ENCODE results near the gene MYO10.
"Not testable (repeated sequence)": the region's sequence is repeated elsewhere in the genome, so short reads cannot be mapped to it uniquely, and the experiment has no call there.

Gene MYO10

DNA sequence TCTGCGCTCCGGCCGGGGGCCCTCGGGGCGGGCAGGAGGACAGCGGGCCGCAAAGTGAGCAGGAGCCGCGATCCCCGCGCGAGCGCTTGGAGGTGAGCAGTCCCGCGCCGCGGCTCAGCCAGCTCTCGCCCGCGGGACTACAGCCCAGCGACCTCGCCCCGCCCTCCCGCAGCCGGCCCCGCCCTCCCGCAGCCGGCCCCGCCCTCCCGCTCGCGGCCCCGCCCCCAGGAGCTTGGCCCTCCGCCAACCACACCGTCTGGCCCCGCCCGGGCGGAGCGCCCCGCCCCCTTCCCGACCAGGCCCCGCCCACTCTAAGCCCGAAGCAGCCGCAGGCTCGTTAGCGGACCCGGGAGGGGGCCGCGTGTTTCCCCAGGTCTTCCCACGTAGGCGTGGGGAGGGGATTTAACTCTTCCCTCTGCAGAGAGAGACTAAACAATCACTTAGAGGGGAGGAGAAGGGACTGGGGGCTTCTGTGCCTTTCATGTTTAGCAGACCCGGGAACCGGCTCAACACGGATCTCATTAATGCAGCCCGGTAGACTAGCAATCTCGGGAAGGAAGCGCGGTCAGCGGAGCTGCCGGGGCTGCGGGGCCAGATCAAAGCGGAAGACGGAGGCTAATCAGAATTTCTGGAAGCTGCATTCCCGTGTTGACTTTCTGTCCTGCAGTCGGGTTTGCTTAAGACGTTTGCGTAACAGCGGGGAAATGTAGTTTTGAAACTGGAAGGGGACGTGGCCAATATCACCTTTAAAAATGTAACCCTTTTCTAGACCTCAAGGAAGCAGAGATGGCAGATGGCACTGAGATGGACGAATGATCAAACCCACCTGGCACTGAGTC is at the start of gene MYO10:
Gene MYO10, minus strand, starts transcription at position 139 of the 839 bp plus-strand sequence. CDS start 480 bp downstream, outside the sequence.
- peak; percentile 92 for DNase-seq

DNA sequence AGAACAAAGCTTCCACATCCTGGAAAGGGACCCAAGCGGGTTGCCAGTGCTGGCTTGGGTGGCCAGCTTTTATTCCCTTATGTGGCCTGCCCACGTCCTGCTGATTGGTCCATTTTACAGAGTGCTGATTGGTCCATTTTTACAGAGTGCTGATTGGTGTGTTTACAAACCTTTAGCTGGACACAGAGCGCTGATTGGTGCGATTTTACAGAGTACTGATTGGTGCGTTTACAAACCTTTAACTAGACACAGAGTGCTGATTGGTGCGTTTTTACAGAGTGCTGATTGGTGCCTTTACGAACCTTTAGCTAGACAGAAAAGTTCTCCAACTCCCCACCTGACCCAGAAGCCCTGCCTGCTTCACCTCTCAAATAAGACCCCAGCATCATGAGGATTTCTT is 49.2 kb upstream of the MYO10 start:
- DNase-seq, result not testable (repeated sequence)

DNA sequence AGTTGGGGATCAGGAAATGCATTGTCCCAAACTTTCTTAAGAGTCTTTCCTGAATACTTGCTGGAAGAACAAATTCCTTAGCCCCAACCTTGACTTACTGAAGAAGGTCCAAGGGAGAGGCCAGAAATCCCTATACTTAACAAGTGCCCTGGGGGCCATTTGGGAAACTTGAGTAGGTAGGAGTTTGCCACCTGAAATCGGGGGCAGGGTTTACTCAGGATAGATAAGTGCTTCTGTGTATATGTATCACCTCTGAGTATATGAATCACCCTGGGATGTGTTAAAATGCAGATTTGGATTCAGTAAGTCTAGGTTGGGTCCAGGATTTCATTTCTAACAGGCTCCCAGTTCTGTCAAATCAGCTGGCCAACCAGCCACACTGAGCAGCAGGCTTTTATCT is 47.9 kb upstream of the MYO10 start:
- no peak for DNase-seq

DNA sequence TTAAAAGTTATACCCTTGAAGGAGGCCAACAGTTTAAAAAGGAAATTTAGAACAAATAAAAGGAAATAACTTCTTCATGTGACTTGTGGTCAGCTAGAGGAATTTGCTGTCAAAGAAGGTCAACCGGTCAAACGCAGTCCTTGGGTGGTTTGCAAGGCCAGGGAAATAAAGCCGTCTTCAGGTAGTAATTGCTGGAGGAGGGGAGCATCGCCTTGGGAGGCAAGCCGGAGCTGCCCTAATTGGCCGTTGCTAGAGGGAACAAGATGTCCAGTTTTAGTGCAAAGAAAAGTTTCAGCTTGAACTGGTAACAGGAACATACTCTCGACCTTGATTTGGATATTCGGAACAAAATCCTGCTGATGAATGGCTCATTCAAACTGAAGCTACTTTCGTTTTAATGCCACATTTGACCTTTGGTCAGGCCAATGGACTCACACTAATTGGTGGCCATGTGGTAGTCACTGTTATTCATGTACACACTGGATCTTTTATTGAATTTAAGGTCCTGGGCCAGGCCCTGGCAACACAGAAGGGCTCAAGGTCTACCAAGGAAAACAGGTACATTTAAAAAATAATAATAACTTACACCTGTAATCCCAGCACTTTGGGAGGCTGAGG is 47.0 kb upstream of the MYO10 start:
- DNase-seq, result no peak

DNA sequence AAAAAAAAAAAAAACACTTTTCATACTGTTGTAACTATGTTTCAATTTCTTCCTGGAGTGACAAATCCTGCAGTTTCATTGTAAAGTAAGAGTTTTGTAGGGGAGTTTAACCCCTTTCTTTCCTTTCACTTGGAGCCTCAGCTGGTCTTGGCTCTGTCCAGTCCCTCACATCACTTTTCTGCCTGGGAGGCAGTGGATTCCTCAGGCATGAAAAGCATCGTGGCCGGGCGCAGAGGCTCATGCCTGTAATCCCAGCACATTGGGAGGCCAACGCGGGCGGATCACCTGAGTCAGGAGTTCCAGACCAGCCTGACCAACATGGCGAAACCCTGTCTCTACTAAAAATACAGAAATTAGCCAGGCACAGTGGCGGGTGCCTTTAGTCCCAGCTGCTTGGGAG is 45.6 kb upstream of the MYO10 start:
- DNase-seq, result no peak

DNA sequence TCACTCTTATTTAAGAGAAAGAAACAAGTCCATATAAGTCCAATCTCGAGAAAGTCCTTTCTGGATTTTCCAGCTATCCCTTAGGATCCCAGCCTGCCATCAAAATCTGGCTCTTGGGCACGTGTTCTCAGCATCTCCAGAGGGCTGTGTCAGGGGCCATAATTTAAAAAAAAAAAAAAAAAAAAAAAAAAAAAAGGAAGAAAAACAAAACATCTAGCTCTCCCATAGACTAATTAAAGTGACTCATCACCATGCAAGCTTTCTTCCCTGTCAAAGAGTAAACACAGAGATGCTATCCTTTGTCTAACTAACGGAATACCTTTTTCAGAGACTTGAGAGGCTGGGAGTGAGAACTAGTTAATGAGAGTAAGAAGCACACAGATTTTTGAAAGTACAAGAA is 44.9 kb upstream of the MYO10 start:
- DNase-seq, result no peak

DNA sequence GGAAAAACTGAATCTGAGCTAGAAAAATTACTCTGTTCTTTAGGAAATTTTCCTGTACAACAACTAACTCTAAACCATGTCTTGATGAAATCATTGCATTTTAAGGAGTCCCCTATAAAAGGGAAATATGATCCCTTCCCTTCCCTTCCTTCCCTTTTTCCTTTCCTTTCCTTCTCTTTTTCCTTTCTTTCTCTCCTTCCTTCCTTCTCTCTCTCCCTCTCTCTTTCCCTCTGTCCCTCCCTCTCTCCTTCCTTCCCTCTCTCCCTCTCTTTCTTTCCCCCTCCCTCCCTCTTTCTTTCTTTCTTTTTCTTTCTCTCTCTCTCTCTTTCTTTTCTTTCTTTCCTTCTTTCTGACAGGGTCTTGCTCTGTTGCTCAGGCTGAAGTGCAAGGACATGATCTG is 42.2 kb upstream of the MYO10 start:
- no peak for DNase-seq

DNA sequence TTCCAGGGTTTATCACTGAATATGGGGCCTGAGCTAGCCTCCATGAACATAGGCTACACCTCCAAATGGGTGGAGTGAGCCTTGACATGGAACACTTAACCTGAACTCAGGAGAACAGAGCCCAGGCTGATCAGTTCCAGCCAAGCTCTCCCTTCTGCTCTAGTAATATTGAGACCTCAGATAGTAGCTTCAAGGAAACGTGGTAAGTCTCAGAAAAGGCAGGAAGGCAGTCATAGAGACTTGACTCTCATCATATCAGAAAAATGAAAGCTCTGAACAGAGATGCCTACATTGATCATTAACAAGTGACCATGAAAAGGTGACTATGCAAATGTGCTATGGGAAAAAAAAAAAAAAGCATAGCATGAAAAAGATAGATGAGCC is 40.5 kb upstream of the MYO10 start:
- DNase-seq, result no peak

DNA sequence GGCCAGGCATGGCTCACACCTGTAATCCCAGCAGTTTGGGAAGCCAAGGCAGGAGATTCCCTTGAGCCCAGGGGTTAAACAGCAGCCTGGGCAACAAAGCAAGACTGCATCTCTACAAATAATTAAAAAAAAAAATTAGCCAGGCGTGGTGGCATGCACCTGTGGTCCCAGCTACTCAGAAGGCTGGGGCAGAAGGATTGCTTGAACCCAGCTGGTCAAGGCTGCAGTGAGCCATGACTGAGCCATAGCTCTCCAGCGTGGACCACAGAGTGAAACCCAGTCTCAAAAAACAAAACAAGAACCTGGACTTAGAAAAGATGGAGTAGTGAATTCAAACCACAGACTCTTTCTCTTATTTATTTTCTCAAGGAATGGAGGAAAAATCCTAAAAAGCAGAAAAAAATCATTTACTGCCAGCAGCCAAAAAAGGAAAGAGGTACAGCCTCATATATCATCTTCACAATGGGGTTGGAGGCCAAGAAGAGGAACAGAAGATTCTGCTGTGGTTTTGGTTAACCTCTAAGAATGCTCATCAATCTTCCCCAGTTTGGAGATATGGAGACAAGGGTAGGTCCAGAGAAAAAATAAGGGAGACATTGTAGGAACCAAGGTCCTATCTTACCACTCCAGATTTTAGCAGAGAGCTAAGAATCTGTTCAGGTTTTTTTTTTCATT is 40.0 kb upstream of the MYO10 start:
- DNase-seq, result no peak

DNA sequence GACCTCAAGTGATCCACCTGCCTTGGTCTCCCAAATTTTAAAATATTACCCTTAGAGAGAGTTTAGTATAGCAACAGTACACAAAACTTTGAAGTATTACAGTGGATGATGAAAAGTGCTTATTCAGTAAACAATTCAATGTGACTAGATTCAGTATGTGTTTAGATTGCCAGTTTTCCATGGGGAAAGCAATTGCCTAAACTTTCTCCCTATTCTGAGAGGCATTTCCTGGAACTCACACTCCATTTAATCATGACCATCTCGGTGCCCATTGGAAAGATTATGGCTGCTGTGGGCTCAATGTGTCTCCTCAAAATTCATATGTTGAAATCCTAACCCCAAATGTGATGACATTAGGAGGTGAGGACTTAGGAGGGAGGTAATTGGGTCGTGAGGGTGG is 38.9 kb upstream of the MYO10 start:
- DNase-seq, result no peak

DNA sequence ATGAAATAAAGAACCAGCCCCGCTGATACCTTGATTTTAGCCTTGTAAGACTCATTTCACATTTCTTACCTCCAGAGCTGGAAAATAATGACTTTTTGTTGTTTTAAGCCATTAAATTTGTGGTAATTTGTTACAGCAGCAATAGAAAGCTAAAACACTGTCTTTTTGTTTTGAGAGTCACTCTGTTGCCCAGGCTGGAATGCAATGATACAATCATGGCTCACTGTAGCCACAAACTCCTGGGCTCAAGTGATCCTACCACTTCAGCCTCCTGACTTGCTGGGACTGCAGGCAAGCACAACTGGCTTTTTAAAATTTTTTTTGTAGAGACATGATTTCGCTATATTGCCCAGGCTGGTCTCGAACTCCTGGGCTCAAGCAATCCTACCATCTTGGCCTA is 34.7 kb upstream of the MYO10 start:
- DNase-seq, result no peak

DNA sequence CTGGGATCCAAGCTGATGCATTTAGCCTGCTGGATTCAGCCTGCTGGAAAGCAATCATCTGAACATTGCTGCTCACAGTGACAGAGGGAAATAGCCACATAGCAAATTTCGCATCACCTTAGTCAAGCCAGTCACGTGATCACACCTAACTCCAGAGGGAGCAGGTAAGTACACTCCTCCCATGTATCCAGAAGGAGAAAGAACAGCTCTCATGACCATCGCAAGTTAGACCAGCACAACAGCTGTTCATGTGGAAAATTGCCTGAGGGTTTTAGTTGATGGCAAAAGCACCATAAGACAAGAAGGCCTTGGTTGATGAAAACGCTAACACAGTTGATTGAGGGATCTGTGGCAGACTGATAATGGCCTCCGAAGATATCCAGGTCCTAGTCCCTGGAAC is 34.2 kb upstream of the MYO10 start:
- no peak for DNase-seq

DNA sequence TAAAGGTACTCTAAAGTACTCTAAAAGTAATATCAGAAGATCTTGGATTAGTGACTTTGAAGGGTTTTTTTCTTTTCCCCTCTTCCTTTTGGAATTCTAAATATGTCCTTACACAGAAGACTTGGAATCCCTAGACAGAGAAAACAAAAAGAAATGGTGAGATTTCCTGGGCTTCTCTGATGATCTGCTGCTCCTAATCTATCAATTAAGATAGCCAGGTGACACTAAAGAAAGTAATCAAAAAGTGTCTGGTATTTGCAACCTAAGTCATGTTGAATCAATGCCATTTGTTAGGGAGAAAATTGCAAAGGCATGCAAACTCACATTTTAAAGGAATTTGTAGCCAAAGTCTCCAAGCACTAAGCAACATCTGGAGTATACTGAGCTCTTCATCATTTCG is 29.5 kb upstream of the MYO10 start:
- no peak for DNase-seq

DNA sequence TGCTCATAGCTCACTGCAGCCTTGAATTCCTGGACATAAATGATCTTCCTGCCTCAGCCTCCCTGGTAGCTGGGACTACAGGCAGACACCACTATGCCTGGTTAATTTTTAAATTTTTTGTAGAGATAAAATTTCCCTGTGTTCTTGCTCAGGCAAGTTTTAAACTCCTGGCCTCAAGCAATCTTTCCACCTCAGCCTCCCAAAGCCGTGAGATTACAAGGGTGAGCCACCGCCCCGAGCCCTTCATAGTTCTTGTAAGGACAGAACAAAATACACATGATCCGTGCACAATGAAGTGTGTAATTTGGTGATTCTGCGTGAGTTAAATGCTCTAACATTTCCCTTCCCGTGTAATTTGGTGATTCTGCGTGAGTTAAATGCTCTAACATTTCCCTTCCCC is 27.7 kb upstream of the MYO10 start:
- no peak for DNase-seq

DNA sequence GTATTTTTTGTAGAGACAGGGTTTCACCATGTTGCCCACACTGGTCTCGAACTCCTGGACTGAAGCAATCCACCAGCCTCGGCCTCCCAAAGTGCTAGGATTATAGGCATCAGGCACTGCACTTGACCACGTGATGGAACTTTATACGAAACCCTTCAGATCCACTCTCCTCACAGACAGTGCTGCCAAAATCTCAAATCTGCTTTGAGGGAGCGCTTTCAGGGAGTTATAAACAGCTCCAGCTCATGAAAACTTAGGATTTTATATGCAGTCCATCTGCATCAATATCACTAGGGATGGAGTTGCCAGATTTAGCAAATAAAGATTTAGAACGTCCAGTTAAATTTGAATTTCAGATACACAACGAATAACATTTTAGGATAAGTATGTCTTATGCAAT is 25.0 kb upstream of the MYO10 start:
- no peak for DNase-seq

DNA sequence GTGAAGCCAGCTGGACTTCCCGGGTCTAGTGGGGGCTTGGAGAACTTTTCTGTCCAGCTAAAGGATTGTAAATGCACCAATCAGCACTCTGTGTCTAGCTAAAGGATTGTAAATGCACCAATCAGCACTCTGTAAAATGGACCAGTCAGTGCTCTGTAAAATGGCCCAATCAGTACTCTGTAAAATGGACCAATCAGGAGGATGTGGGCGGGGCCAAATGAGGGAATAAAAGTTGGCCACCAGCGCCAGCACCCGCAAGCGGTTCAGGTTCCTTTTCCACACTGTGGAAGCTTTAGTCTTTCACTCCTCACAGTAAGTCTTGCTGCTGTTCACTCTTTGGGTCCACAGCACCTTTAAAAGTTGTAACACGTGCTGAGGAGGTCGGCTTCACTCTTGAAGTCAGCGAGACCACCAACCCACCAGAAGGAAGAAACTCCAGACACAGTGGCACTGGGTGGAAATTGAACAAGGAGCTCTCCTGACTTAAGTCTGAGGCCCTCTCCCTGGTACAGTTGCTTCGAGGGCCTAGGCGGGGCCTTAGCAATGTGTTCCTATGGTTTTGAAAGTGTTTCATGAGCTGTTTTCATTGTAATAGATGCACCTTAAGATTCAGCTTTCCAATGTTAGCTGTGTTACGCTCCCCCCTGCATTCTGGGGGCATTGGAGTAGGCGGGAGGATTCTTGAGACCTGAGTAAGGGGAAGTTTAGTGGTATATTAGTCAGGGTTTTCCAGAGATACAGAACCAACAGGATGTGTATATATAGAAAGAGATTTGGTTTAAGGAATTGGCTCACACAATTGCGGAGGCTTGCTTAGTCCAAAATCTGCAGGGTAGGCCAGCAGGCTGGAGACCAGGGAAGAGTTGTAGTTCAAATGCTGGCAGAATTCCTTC is 21.5 kb upstream of the MYO10 start:
- DNase-seq, result peak; percentile 56

DNA sequence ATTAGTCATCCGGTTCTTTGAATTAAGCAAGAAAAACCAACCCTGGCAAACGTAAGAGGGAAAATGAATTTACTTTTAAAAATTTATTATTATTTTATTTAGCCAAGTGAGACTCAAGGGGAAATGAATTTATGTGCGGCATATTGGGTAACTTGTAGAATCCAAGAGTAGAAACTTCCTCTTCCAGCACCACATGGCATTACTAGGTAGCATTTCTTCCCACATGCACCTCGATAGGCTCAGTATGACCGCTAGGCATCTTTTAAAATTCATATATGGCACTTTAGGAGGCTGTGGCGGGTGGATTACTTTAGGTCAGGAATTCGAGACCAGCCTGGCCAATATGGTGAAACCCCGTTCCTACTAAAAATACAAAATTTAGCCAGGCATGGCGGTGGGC is 17.6 kb upstream of the MYO10 start:
- DNase-seq, result no peak

DNA sequence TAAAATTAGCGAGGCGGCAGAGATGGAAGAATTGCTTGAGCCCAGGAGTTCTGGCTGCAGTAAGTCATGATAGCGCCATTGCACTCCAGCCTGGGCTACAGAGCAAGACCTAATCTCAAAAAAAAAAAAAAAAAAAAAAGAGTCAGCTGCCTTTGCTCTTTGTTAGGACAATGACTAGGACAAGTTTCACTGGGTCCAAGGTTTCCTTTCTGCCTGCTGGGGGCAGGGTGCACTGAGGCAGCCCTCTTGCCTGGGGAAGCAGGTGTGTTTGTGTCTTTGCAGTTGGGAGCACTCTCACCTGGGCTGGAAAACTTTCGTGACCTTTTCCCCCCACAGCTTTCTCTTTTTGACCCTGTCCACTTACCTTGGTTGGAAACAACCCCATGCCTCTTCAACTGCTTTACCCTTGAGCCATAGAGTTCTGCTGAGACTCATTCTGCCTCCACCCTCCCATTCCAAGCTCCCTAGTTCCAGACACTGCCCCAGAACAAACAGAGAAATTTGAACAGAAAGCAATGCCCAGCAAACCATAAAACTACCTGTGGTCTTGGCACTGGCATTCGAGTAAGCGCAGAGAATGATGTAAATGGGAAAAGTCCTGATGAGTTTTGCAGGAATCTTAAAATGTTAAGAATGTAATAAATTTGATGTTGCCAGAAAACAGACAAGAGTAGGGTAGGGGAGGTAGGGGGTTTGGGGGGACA is 17.0 kb upstream of the MYO10 start:
- no peak for DNase-seq

DNA sequence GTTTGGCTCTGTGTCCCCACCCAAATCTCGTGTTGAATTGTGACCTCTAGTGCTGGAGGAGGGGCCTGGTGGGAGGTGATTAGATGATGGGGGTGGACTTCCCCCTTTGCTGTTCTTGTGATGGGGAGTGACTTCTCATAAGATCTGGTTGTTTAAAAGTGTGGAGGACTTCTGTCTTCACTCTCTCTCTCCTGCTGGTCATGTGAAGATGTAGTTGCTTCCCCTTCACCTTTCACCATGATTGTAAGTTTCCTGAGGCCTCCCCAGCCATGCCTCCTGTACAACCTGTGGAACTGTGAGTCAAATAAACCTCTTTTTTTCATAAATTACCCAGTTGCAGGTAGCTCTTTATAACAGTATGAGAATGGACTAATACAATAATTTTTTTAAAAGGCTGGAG is 10.6 kb upstream of the MYO10 start:
- DNase-seq, result no peak

DNA sequence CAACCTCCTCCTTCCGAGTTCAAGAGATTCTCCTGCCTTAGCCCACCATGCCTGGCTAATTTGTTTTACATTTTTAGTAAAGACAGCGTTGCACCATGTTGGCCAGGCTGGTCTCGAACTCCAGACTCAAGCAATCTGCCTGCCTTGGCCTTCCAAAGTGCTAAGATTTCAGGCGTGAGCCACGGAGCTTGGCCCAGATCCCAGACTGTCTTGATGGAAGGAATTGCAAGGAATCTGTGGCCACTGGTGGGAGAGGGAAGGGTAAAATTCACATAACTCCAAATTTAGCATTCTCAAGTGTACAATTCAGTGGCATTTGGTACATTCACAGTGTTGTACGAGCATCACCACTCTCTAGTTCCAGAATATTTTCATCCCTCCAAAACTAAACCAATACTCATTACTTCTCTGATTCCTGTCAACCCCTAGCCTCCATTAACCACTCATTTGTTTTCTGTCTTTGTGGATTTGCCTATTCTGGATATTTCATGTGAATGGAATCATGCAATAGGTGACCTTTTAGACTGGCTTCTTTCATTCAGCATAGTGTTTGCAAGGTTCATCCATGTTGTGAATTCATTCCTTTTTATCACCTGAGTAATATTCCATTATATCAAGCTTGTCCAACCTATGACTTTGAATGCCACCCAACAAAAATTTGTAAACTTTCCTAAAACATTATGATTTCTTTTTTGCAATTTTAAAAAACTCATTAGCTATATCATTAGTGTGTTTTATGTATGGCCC is 8.9 kb upstream of the MYO10 start:
- DNase-seq, result no peak

DNA sequence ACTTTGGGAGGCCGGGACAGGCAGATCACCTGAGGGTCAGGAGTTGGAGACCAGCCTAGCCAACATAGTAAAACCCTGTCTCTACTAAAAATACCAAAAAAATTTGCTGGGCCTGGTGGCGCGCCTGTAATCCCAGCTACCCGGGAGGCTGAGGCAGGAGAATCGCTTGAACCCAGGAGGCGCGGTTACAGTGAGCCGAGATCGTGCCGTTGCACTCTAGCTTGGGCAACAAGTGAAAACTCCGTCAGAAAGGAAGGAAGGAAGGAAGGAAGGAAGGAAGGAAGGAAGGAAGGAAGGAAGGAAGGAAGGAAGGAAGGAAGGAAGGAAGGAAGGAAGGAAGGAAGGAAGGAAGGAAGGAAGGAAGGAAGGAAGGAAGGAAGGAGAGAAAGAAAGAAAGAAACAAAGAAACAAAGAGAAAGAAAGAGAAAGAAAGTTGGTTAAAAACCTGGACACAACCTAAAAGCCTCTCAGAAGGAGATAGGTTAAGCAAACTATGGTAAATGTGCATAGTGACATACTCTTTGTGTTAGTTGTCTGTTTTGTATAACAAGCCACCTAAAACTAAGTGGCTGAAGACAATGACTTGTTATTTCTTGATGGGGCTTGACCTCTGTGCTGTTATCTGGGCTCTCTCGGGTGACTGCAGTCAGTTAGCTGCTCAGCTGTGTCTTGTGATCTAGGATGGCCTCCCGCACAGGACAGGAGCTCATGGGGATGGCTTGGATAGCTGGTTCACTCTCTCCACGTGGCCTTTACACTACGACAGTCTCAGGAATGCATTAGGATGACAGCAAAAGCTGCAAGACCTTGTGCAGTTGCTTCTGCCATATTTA is 8.0 kb upstream of the MYO10 start:
- DNase-seq, result no peak

All from 8988T (cell line).